ENCODE results near the gene METAP2. TPM values are rescaled to one million over a fixed set of nuclear protein-coding genes. Genes with fewer than 3 reads are reported as not detected.

The METAP2 gene
- polyA plus RNA-seq, 1 donor (not counting 4 experiments of a cell fraction or from before 2014, with no cell fraction given), result 103 TPM

DNA sequence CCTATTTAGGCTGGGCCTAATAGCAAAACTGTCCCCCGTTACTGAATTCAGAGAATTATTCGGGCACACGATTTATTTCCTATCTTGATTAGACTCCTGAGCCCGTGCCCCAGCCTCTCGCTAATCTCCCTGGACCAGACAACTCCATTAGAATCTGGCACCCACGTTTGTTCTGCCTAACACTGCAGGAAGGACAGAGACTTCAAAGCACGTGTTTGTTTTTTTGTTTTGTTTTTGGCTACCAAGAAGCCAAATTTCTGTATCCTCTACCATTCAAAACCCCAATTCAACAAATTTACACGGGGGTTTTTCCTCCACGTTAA lies 72.5 kb downstream of the METAP2 start:
- H3K9ac ChIP-seq (ENCODE audit: control insufficient read depth, extremely low read depth, insufficient read depth, low read length), result no peak overlapping the region

DNA sequence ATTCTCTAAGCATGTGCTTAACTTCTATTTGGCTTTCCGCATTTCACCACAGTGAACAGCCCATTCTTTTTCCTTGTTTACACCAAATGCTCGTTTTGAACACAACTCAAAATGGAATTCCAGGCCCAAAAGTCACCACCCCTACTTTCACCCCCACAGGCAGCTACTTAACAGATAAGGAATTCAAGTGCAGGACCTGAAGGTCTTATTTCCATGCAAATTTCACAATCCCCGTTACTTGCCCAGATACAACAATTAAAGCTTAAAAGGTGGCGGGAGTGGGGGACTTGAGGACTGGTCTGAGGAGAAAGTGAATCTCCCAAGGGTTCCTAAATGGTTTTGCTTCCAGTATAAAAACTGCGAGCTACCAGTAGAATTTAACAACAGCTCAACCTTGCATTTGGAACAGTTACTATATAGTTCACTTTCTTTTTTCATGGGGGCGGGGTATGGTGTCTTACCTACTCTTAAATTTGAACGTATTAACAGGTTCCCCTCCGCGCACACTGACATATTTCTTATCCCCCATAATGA lies 73.6 kb downstream of the METAP2 start:
- Histone ChIP-seq H3K9me3 (ENCODE audit: control insufficient read depth, low read depth, low read length) (peaks cover 6% of the 10 kb centered on the region), H3K9me1 (ENCODE audit: control insufficient read depth, extremely low read depth, insufficient read depth, low read length) (no peaks in the 10 kb centered on the region), H3K4me3 (ENCODE audit: control insufficient read depth in 2 of 3, extremely low read depth in 1 of 3, insufficient read depth in 2 of 3, low read depth in 1 of 3, low read length in 3 of 3) (peak overlapping the region in 1 of 3 experiments; percentile 53), H3K9ac (ENCODE audit: control insufficient read depth, extremely low read depth, insufficient read depth, low read length) (no peak overlapping the region), H3K27ac (ENCODE audit: control insufficient read depth, insufficient read depth, low read length) (no peak overlapping the region), H3K4me2 (ENCODE audit: control insufficient read depth, extremely low read depth, insufficient read depth, low read depth, low read length) (peak overlapping the region; percentile 68), H4K20me1 (ENCODE audit: control insufficient read depth, extremely low read depth, insufficient read depth, low read length) (no peaks in the 10 kb centered on the region), H3K27me3 (ENCODE audit: control insufficient read depth, extremely low read depth, insufficient read depth, low read length) (peaks cover 37% of the 10 kb centered on the region), H2AFZ (ENCODE audit: control insufficient read depth, low read length) (no peak overlapping the region), H3K79me2 (ENCODE audit: control insufficient read depth, insufficient read depth, low read length) (no peaks in the 10 kb centered on the region), H3K36me3 (ENCODE audit: control insufficient read depth in 2 of 2, extremely low read depth in 1 of 2, insufficient read depth in 2 of 2, low read length in 2 of 2) (no peaks in the 10 kb centered on the region), H3K4me1 (ENCODE audit: control insufficient read depth, extremely low read depth, insufficient read depth, low read length) (peaks cover 5% of the 10 kb centered on the region)
- dilution Hi-C loops (cut with MboI; ENCODE audit: extremely low pct_ligation_motif_present, low sequenced_read_pairs), result no loop called here
- FAIRE-seq (no peak), DNase-seq (ENCODE audit: low read depth, low spot score) (no peak)
- TF ChIP-seq EZH2 (IDR thresholded peaks at IDR 0.05; ENCODE audit: low read length), result no peak
- TF ChIP-seq, protein P1, sequence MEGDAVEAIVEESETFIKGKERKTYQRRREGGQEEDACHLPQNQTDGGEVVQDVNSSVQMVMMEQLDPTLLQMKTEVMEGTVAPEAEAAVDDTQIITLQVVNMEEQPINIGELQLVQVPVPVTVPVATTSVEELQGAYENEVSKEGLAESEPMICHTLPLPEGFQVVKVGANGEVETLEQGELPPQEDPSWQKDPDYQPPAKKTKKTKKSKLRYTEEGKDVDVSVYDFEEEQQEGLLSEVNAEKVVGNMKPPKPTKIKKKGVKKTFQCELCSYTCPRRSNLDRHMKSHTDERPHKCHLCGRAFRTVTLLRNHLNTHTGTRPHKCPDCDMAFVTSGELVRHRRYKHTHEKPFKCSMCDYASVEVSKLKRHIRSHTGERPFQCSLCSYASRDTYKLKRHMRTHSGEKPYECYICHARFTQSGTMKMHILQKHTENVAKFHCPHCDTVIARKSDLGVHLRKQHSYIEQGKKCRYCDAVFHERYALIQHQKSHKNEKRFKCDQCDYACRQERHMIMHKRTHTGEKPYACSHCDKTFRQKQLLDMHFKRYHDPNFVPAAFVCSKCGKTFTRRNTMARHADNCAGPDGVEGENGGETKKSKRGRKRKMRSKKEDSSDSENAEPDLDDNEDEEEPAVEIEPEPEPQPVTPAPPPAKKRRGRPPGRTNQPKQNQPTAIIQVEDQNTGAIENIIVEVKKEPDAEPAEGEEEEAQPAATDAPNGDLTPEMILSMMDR (optimal IDR thresholded peaks at IDR 0.05 in 1 of 3, IDR thresholded peaks at IDR 0.05 in 1 of 3, conservative IDR thresholded peaks at IDR 0.05 in 1 of 3; ENCODE audit: extremely low read depth in 1 of 3, insufficient read depth in 2 of 3, low read length in 3 of 3), result no peak

More for the DNA sequence above, 72.5 kb downstream of the METAP2 start:
- Histone ChIP-seq H3K36me3 (ENCODE audit: control insufficient read depth in 2 of 2, extremely low read depth in 1 of 2, insufficient read depth in 2 of 2, low read length in 2 of 2) (no peaks in the 10 kb centered on the region), H3K9me1 (ENCODE audit: control insufficient read depth, extremely low read depth, insufficient read depth, low read length) (no peaks in the 10 kb centered on the region), H2AFZ (ENCODE audit: control insufficient read depth, low read length) (no peak overlapping the region), H3K4me3 (ENCODE audit: control insufficient read depth in 2 of 3, extremely low read depth in 1 of 3, insufficient read depth in 2 of 3, low read depth in 1 of 3, low read length in 3 of 3) (no peak overlapping the region), H3K79me2 (ENCODE audit: control insufficient read depth, insufficient read depth, low read length) (no peaks in the 10 kb centered on the region), H3K27me3 (ENCODE audit: control insufficient read depth, extremely low read depth, insufficient read depth, low read length) (peaks cover 35% of the 10 kb centered on the region), H4K20me1 (ENCODE audit: control insufficient read depth, extremely low read depth, insufficient read depth, low read length) (no peaks in the 10 kb centered on the region), H3K4me2 (ENCODE audit: control insufficient read depth, extremely low read depth, insufficient read depth, low read depth, low read length) (no peak overlapping the region), H3K9me3 (ENCODE audit: control insufficient read depth, low read depth, low read length) (peaks cover 6% of the 10 kb centered on the region), H3K27ac (ENCODE audit: control insufficient read depth, insufficient read depth, low read length) (no peak overlapping the region), H3K4me1 (ENCODE audit: control insufficient read depth, extremely low read depth, insufficient read depth, low read length) (peaks cover 5% of the 10 kb centered on the region)
- dilution Hi-C loops (cut with MboI; ENCODE audit: extremely low pct_ligation_motif_present, low sequenced_read_pairs), result no loop called here
- DNase-seq (ENCODE audit: low read depth, low spot score), result no peak
- no peak for FAIRE-seq
- TF ChIP-seq, protein P1 (optimal IDR thresholded peaks at IDR 0.05 in 1 of 3, IDR thresholded peaks at IDR 0.05 in 1 of 3, conservative IDR thresholded peaks at IDR 0.05 in 1 of 3; ENCODE audit: extremely low read depth in 1 of 3, insufficient read depth in 2 of 3, low read length in 3 of 3), result no peak
- TF ChIP-seq EZH2 (IDR thresholded peaks at IDR 0.05; ENCODE audit: low read length), result no peak
